ENCODE results near the gene LGI1. TPM values are rescaled to one million over a fixed set of nuclear protein-coding genes. Genes with fewer than 3 reads are reported as not detected.
"Not testable (repeated sequence)": the region's sequence is repeated elsewhere in the genome, so short reads cannot be mapped to it uniquely, and the experiment has no call there.

The LGI1 gene
- total RNA-seq, 1 donor from 2014 or later, result 2.3 TPM

DNA sequence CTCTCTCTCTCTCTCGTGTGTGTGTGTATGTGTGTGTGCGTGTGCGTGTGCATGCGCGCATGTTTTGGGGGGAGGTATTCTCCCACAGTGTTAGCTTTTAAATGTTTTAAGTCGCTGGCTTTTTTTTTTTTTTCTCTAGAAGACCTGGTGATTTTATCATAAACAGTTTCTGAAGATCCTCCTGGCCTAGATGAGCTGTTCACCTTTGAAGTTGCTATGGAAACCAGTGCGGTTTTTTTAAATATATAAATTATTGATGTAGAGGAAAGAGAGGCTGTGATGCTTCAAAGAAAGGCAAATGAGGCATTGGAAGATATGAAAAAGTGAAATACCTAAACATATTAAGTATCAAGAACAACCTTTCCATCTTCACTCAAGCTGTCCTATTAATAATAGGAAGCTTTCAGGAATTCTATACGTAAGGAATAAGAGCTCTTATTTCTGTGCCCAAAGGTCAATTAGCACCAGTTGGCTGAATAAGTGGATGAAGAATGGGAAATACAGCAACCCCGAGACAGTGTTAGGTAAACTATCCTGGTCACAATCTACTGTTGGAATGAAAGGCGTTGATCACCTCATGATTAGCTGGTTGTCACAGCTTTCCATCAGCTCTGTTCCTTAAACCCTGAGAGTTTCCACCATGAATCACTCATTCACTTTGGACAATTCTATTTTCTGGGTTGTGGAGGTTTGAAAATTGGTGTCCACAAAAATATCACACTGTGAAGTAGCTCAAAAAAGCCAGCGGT is 69.5 kb downstream of the LGI1 start:
- no peak overlapping the region for H3K27ac Mint-ChIP-seq (ENCODE audit: unreplicated experiment)
- H3K9me3 Mint-ChIP-seq (ENCODE audit: low read depth), result no peaks in the 10 kb centered on the region
- no peak overlapping the region for H3K4me3 Mint-ChIP-seq (ENCODE audit: unreplicated experiment)
- TF ChIP-seq, protein P1, sequence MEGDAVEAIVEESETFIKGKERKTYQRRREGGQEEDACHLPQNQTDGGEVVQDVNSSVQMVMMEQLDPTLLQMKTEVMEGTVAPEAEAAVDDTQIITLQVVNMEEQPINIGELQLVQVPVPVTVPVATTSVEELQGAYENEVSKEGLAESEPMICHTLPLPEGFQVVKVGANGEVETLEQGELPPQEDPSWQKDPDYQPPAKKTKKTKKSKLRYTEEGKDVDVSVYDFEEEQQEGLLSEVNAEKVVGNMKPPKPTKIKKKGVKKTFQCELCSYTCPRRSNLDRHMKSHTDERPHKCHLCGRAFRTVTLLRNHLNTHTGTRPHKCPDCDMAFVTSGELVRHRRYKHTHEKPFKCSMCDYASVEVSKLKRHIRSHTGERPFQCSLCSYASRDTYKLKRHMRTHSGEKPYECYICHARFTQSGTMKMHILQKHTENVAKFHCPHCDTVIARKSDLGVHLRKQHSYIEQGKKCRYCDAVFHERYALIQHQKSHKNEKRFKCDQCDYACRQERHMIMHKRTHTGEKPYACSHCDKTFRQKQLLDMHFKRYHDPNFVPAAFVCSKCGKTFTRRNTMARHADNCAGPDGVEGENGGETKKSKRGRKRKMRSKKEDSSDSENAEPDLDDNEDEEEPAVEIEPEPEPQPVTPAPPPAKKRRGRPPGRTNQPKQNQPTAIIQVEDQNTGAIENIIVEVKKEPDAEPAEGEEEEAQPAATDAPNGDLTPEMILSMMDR (IDR thresholded peaks at IDR 0.05), result no peak
- no peak for DNase-seq (ENCODE audit: low spot score)
- peaks cover 1% of the 10 kb centered on the region for H3K27me3 Mint-ChIP-seq (ENCODE audit: low read depth)
- peaks cover 9% of the 10 kb centered on the region for H3K4me1 Mint-ChIP-seq (ENCODE audit: low read depth)
- no peaks in the 10 kb centered on the region for H3K36me3 Mint-ChIP-seq (ENCODE audit: low read depth)

DNA sequence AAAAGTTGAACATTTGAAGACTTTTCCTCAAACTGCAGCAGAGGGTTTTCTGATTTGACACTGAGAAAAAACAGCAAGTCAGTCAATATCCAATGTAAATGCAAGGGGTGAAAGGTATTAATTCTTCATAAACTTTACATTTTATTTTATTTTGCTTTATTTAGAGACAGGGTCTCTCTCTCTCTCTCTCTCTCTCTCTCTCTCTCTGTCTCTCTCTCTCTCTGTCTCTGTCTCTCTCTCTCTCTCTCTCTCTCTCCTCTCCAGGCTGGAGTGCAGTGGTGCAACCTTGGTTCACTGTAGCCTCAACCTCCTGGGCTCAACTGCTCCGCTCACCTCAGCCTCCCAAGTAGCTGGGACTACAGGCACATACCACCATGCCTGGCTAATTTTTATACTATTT is 73.3 kb downstream of the LGI1 start:
- H3K27ac Mint-ChIP-seq (ENCODE audit: unreplicated experiment); H3K27me3 Mint-ChIP-seq (ENCODE audit: low read depth); DNase-seq (ENCODE audit: low spot score); H3K4me1 Mint-ChIP-seq (ENCODE audit: low read depth); H3K36me3 Mint-ChIP-seq (ENCODE audit: low read depth); H3K4me3 Mint-ChIP-seq (ENCODE audit: unreplicated experiment); H3K9me3 Mint-ChIP-seq (ENCODE audit: low read depth): not testable (repeated sequence)

DNA sequence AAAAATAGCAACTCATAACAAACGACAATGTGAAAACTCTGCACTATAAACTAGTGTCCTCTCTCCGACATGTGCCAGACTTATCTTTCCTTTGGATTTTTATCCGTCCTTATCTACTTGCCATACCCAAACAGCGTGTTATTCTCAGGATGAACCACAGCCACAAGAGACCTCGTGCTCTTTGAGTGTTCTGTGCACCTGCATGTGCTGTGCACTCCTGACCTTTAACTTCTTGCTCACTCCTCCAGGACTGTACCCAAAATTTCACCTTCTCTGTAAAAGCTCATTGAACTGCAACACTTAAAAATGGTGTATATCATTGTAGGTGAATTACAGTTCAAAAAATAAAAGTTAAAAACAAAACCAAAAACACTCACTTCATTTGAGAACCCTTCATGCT is 78.0 kb downstream of the LGI1 start:
- H3K27ac Mint-ChIP-seq (ENCODE audit: unreplicated experiment), result no peak overlapping the region
- peaks cover 6% of the 10 kb centered on the region for H3K27me3 Mint-ChIP-seq (ENCODE audit: low read depth)
- H3K36me3 Mint-ChIP-seq (ENCODE audit: low read depth), result peaks cover 2% of the 10 kb centered on the region
- H3K4me3 Mint-ChIP-seq (ENCODE audit: unreplicated experiment), result no peak overlapping the region
- TF ChIP-seq, protein P1 (IDR thresholded peaks at IDR 0.05), result no peak
- no peak for DNase-seq (ENCODE audit: low spot score)
- H3K4me1 Mint-ChIP-seq (ENCODE audit: low read depth), result no peaks in the 10 kb centered on the region
- H3K9me3 Mint-ChIP-seq (ENCODE audit: low read depth), result peaks cover 7% of the 10 kb centered on the region

DNA sequence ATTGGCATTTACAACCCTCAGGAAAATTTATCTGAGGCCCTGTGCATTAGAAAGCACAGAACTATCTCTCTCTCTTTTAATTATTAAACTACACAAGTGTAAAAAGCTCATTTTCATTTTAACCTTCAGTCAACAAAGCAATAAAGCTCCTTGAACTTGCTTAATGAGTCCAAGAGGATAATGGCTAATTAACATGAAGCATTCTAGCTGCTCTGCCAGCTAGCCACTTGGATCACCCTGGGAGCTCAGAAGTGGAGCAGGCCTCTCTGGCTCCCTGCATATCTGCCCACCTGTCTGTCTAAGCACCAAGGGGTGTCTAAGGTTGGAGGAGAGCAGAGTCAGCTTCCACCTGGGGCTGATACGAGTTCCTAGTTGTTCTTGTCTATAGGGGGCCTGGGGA is 80.1 kb downstream of the LGI1 start:
- TF ChIP-seq, protein P1 (IDR thresholded peaks at IDR 0.05), result no peak
- H3K4me3 Mint-ChIP-seq (ENCODE audit: unreplicated experiment), result no peak overlapping the region
- DNase-seq (ENCODE audit: low spot score), result no peak
- peaks cover 2% of the 10 kb centered on the region for H3K36me3 Mint-ChIP-seq (ENCODE audit: low read depth)
- peaks cover 5% of the 10 kb centered on the region for H3K27me3 Mint-ChIP-seq (ENCODE audit: low read depth)
- H3K27ac Mint-ChIP-seq (ENCODE audit: unreplicated experiment), result no peak overlapping the region
- peaks cover 7% of the 10 kb centered on the region for H3K9me3 Mint-ChIP-seq (ENCODE audit: low read depth)
- no peaks in the 10 kb centered on the region for H3K4me1 Mint-ChIP-seq (ENCODE audit: low read depth)

DNA sequence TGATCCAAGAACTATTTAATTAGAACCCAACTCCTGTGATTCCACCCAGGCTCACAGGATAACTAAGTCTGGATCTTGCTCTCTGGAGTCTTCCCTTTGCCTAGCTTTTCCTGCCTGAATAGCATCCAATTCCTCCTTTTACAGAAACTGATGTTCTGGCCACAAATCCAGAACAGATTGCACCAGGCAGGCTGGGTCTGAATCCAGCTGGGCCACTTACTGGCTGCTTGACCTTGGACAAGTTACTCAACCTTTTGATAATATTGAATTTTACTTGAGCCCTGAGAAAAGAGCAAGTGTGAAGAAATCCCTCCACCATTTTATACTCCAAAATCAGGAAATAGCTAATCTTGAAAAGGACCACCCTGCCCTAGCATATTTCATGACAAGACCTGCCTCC is 80.5 kb downstream of the LGI1 start:
- TF ChIP-seq, protein P1 (IDR thresholded peaks at IDR 0.05), result no peak
- Mint-ChIP-seq H3K27me3 (ENCODE audit: low read depth) (peaks cover 5% of the 10 kb centered on the region), H3K4me1 (ENCODE audit: low read depth) (no peaks in the 10 kb centered on the region), H3K4me3 (ENCODE audit: unreplicated experiment) (no peak overlapping the region), H3K27ac (ENCODE audit: unreplicated experiment) (no peak overlapping the region), H3K9me3 (ENCODE audit: low read depth) (peaks cover 7% of the 10 kb centered on the region), H3K36me3 (ENCODE audit: low read depth) (peaks cover 2% of the 10 kb centered on the region)
- no peak for DNase-seq (ENCODE audit: low spot score)

DNA sequence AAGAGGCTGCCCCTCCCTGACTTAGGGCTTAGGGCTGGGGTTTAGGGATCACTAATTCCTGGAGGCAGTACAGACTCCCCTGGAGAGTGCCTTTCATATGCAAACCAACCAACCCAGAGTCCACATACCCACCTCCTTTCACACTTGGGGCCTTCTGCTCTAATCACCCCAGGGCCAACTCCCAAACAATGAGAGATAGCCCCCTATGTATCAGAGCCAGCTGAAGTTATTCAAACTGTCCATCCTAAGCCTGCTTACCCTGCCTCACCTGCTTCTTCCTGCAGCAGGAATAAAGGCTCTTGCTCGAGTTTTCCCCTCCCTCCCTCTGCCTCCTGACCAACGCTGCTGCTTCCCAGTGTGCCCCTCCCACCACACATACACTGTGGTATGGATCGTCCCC is 84.2 kb downstream of the LGI1 start:
- Mint-ChIP-seq H3K27me3 (ENCODE audit: low read depth) (peaks cover 4% of the 10 kb centered on the region), H3K36me3 (ENCODE audit: low read depth) (peaks cover 1% of the 10 kb centered on the region), H3K4me1 (ENCODE audit: low read depth) (no peaks in the 10 kb centered on the region), H3K27ac (ENCODE audit: unreplicated experiment) (no peak overlapping the region), H3K9me3 (ENCODE audit: low read depth) (no peaks in the 10 kb centered on the region), H3K4me3 (ENCODE audit: unreplicated experiment) (no peak overlapping the region)
- TF ChIP-seq, protein P1 (IDR thresholded peaks at IDR 0.05), result no peak
- DNase-seq (ENCODE audit: low spot score), result no peak
